Muscle of back (tissue), 11 donors: ENCODE data around the gene RSRC1. TPM values are rescaled to one million over a fixed set of nuclear protein-coding genes. Genes with fewer than 3 reads are reported as not detected.
"Not testable (repeated sequence)": the region's sequence is repeated elsewhere in the genome, so short reads cannot be mapped to it uniquely, and the experiment has no call there.

ENCODE experiments used
- DNase-seq, 3 donors: peaks; one replicate each; pipeline versions ENCODE4 v3.0.0 to v3.0.0-alpha.2; 2013
- polyA plus RNA-seq, 10 donors: library from polyadenylated mRNA; unstranded; fragments of 120-200 nt; gene quantifications; one replicate each; pipeline ENCODE4 v1.2.1, GENCODE V29; 2013; ENCODE audit not compliant: insufficient read length in 10 of 10

The RSRC1 gene
- polyA plus RNA-seq, 10 donors = 16.2 to 25.8 (median 21.6) TPM

DNA sequence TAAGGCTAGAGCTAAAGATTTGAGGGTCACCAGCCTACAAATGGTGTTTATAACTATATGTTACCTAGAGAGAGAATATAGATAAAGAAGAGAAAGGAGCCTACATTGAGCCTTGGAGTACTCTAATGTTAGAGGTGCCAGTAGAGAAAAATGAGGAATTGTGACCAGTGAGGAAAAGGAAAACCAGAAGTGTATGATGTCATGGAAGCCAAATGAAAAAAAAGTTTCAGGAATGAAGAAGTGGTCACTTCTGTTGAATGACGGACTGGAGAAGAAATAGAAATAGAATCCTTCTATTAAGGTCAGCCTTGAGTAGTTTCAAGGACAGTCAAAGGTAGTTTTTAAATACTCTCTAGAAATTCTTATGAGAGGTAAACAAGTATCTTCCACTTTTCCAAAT lies 409.9 kb downstream of the RSRC1 start:
- no peak for DNase-seq

DNA sequence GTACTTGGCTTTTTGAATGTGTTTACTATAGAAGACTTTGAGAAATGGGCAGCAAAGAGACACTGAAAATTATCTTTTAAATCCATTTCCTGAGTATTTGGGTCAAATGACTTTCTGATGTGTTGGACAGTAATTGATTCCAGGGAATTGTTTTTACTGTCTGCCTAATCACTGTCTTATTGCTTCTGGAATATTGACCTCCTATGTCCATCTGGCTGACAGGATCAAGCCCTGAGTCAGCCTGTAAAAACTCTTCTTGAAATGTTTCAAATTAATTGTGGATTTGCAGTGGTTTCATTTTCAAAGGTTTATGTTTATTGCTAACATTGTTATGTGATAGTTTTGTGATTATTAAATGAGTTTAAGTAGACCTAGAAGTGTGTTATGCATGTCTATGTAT lies 410.5 kb downstream of the RSRC1 start:
- no peak for DNase-seq

DNA sequence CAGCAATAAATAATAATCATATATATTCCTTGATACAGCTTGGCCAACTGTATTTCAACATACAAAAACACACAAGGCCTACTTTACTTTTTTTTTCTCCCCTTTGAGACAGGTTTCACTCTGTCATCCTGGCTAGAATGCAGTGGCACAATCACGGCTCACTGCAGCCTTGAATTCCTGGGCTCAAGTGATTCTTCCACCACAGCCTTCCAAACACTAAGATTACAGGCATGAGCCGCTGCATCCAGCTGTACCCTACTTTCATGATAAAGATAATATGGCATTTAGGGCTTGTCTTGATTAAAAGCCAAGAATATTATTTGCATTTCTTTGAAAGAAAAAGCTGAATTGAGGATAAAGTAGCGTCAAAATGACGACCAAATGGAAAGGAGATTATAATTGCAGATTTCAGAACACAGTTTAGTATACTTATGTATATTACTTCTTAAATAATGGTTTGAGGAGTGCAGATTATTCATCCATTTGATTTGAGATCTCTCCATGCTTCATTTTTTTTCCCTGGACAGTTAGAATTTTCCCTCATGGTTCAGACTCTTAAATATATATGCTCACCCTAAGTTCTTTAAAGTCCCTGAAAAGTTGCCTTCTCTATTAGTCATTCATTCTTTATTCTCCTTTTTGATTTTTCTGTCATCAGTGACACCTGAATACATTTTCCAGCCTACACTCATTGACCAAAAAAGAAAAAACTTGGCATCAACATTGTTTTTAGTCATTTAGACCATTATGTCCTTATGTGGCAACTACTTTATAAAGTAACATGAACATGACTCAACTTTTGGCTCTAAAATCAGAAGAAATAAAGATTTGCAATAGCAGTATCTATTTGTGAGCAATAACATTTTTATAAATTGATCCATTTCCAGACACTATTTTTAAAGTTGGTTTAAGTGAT lies 412.6 kb downstream of the RSRC1 start:
- DNase-seq = peak in 1 of 3 donors; percentile 27

DNA sequence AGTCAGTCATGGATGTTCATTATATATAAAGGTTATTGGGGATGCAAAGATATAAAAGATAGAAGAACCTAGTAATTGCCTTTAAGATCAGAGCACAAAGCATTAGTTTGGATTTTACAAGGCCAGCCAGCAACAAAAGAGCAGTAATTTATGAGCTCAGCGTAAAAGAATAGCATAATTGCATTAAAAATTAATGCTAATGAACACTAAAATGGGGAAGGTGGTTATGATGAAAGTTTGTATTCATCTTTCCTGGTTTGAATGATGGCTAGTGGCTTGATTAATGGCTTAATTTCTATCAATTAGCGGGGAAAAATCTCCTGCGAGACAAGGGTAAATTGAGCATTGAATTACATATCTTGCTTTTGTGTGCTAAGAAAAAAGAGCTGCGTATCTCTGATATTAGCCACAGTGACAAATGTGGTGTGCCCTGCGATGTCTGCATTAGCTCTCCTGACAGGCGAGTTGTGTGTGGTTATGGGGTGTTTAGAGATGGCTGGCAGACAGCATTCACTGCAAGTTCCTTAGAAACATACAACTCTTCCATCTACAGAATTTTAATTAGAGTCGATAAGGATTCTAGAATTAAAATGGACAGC lies 418.3 kb downstream of the RSRC1 start:
- DNase-seq = no peak

DNA sequence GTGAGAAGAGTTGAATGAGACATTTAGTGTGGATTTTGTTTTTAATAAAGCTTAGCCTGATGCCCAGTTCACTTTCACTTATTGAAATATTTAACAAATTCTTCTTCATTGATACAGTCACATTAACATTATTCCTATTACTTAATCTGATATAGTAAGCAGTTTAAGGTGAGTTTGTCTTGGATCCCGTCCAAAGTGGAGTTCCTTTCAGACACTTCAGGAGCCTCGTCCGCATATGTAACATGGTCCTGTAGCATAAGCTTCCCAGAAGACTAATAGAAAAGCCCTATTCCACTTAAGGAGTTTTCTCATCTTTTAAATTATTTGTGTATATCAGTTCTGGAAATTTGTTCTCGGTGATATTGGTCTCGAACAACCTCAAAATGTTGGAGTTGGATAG lies 421.4 kb downstream of the RSRC1 start:
- no peak for DNase-seq

DNA sequence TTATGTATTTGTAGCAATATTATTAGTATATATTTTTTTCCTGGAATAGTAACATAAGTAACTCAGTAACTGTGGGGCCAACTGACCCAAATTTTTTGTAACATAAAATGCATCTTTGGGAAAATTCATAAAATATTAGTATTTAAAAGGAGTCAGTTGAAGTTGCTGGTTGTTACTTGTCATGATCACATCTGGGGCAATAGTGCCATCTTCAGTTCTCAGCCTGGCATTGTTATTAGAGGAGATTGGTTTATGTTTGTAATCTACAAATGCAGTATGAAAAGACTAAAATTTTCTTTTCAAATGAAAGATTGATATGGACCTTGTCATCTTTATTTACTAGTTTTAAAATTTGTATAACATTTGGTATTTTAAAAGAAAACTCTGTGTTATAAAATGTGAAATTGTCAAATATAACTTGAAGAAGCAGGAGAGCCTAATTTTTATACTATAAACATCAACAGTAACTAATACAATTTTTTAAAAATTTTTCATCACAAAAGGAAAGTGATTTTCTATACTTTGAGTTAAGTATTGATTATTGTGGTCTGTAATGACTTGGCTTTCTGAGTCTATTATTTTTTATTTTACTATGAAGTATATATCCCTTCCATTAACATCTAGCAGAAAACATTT lies 422.3 kb downstream of the RSRC1 start:
- DNase-seq = peak; percentile 31 to 35 (median 35)

DNA sequence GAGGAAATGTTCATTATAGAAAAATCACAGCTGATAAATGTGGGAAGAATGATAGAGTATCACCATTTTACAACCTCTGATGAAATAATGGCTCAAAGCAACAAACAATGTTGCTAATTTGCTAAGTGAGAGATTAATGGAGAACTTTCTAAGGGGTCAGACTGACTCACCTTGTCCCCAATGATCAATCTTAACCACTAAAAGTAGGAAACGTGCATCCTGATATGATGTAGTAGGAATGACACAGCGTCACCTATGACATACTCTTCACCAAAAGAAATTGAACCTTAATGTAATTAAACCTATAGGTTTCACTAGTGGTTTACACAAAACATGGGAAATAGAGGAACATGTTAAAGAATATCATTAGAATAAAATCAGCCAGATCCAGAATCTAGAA lies 426.0 kb downstream of the RSRC1 start:
- DNase-seq = no peak

DNA sequence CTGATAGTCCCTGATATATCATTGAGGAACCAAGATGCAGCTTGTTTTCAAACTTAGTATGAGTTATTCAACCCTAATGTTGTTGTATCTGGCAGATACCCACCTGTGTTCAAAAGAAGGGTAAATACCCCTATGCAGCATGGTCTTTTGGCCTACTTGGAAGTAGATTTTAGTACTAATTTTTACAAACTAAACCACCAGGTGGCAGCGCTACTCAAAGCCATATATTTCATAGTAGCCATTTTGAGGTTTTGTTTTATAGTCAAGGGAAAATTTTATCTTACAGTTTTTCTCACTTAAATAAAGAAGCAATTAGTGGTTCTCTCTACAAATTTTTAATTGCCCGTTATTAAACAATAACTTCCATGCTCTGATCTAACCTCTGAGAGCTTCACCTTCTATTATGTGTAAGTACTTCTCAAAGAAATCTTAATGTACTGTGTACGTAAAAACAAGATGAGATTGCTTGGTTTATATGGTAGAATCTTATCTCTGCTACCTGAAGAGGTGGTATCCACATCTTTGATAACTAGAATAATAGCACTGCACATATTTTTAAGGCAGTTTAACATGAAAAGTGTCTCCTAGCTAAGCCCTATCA lies 429.6 kb downstream of the RSRC1 start:
- peak; percentile 15 to 48 (median 22) for DNase-seq

DNA sequence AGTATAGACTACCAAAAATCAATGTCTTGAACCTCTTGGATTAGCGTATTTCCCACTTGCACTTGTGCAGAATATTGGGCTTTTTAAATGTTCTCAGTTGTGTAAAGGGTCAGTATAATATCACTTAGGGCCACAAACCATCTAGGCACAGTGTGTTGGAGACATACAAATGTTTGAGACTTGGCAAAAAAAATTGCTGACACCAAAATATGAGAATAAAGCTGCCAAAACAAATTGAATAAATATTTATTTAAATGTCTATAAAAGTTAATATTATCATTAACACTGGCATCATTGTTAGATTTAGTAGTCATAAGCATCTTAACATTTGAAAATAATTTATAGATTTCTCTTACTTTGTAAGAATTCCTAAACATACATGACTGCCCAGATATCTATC lies 430.2 kb downstream of the RSRC1 start:
- DNase-seq = no peak

DNA sequence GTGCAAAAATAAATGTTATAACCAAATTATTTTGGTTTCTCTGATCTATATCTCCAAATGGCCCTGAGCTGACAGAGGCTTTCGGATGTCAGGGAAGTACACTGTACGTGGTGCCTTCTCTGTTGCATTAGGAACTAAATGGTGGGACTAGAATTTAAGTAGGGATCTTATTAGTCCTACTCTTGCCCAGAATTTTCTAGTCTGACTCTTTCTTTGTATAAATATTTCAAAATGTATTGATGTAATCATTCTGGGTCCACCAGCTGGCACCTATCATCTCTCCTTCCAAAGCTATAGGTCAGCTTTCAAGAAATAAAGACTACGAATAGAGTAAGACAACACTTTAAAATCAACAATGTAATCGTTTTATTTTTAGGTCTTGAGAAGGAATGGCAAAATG lies 438.8 kb downstream of the RSRC1 start:
- no peak for DNase-seq

DNA sequence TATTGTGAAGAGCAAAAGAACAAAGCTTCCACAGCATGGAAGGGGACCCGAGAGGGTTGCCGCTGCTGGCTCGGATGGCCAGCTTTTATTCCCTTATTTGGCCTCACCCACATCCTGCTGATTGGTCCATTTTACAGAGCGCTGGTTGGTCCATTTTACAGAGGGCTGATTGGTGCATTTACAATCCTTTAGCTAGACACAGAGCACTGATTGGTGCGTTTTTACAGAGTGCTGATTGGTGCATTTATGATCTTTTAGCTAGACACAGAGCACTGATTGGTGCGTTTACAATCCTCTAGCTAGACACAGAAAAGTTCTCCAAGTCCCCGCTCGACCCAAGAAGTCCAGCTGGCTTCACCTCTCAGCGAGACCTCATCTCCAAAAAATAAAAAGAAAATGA lies 440.0 kb downstream of the RSRC1 start:
- not testable (repeated sequence) for DNase-seq

DNA sequence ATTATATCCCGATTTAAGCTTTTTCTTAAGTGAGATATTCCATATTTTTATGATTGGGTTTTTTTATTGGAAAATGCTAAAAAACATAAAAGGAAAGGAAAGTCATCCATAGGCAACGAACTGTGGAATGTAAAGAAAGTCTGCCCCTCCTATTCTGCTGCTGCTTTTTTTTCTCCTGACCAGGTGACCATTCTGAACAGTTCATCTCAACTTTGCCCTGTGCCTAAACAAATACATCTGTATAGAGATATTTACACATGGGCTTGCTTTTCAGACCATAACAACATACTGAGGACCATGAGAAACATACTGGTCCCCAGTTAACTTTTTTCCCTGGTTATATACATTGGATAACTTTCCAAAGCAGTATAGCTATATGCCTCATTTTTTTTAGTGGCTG lies 442.2 kb downstream of the RSRC1 start:
- DNase-seq = no peak

DNA sequence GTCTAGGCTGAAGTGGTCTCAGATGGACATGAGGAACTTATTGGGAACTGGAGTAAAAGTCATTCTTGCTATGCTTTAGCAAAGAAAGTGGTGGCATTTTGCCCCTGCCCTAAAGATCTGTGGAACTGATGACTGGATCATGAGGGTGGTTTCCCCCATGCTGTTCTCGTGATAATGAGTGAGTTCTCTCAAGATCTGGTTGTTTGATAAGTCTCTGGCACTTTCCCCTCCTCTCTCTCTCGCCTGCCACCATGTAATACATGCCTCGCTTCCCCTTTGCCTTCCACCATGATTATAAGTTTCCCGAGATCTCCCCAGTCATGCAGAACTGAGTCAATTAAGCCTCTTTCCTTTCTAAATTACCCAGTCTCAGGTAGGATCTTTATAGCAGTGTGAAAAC lies 449.6 kb downstream of the RSRC1 start:
- no peak for DNase-seq

DNA sequence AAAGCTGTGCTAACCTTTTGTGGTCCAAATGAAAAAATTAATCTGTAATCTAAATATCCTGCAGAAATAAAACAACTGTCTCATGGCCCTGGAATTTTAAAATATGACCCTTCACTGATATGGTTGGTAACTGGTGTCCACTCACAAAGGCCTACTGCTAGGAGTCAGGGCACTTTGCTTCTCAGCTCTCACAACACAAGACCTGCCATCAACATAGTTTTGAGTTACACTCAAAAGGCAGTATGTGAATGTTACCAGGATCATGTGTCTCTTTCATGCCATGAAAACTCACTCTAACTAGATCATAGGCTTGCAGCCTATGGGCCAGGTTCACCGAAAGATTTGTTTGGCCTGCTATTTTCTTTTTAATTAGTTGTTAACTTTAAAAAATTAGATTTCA lies 451.1 kb downstream of the RSRC1 start:
- DNase-seq = no peak

DNA sequence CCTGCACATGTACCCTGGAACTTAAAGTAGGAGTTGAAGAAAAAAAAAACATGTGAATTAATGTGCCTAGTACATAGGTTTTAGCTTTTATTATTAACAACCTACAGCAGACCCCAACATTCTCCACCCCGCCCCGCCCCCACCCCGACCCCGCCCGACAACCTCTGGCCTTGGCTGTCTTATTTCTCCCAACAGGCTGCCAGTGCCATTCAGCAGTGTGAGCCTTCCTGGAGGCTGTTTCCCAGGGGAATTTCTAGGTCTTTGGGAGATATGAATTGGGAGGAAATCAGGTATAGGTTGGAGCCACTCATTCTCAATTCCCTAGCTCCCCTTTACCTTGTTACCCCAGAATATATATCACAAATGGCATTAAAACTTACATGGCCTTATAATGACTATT lies 452.8 kb downstream of the RSRC1 start:
- no peak for DNase-seq

DNA sequence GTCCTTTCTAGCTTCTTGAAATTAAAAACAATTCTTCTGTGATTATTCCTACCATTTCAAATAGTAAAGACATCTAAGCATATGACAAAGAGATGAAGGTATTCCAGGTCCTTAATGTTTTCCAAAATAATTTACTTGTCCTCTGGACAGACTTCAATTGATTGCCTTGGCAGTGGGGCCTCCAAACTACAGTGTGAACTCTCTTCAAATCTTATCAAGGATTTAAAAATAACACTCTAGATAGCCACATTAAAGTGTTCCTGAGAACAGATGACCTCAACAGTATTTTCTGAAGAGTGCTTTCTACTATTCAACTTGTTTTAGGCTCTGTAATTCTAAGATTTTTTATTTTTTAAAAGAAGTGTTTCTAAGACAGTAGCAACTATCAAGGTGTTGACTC lies 453.2 kb downstream of the RSRC1 start:
- no peak for DNase-seq

DNA sequence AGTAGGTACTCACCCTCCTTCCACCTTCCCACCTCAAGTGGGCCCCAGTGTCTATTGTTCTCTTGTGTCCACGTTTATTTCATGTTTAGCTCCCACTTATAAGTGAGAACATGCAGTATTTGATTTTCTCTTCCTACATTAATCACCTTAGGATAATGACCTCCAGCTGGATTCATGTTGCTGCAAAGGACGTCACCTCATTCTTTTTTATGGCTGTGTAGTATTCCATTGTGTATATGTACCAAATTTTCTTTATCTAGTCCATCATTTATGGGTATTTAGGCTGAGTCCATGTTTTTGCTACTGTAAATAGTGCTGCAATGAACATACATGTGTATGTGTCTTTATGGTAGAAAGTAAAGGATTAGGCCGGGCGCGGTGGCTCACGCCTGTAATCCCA lies 455.2 kb downstream of the RSRC1 start:
- no peak for DNase-seq

DNA sequence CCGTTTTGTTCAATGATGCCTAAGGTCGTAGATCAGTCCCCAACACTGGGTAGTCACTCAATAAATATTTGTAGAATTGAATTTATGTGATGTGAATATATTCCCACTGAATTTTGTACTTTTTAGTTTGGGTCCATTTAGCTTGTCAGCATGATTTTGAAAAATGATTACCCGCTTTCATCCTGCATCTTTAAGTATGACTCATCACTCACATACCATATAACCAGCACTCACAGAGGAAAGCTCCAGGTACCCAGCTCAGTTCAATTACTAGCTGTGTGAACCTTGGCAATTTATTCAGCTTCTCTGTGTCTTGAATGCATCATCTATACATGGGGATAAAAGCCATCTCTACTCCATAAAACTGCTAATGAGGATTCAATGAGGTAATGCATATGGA lies 458.9 kb downstream of the RSRC1 start:
- DNase-seq = peak in 1 of 3 donors; percentile 16

DNA sequence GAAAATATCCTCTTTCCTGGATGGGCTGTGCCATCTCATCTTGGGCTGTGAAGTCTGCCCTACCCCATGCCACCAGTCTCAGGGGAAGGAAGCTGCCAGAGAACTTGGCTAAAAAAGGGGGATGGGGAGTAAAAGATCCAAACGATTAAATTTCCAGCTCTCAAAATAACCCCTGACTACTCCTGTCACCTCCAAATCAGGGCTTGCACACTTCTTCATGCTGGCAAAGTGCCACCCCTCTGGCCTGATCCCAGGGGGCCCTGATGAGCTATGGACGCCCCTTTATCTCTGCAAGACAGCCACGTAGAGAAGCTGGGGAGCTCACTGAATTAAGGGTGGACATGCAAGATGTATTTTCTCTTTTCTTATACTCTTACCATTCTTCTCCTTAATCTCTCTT lies 459.9 kb downstream of the RSRC1 start:
- peak in 1 of 3 donors; percentile 12 for DNase-seq

DNA sequence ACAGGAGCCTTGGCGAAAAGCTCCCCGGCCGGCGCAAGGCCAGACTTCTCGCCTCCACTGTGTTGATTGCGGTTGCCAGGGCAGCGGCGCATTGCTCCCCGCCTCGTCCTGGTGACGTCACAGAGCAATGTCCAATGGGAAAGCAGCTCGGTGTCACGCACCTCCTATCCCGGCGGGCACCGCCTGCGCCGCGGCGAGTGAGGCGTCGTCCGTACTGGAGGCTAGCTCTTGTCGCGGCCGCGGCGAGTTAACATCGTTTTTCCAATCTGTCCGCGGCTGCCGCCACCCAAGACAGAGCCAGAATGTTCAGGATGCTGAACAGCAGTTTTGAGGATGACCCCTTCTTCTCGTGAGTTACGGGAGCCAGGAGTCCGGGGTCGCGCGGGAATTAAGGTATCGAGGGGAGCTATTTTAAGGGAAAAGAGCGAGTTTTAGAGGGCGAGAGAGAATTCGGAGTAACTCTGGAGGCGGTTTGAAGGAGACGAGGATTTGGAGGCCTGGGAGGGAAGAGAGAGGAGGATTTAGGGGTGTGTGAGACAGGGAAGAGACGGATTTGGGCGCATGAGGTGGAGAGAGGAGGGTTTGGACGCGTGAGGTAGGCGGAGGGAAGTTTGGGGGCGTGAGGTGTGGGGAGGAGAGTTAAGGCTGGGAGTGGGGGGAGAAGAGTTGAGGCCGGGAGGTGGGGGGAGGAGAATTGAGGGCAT lies 461.3 kb downstream of the RSRC1 start, which contains the start of gene MLF1:
Gene MLF1, plus strand, starts transcription at position 196 of the 704 bp plus-strand sequence. Its CDS starts 107 bp downstream, at position 303.
- peak; percentile 96 to 98 (median 97) for DNase-seq

DNA sequence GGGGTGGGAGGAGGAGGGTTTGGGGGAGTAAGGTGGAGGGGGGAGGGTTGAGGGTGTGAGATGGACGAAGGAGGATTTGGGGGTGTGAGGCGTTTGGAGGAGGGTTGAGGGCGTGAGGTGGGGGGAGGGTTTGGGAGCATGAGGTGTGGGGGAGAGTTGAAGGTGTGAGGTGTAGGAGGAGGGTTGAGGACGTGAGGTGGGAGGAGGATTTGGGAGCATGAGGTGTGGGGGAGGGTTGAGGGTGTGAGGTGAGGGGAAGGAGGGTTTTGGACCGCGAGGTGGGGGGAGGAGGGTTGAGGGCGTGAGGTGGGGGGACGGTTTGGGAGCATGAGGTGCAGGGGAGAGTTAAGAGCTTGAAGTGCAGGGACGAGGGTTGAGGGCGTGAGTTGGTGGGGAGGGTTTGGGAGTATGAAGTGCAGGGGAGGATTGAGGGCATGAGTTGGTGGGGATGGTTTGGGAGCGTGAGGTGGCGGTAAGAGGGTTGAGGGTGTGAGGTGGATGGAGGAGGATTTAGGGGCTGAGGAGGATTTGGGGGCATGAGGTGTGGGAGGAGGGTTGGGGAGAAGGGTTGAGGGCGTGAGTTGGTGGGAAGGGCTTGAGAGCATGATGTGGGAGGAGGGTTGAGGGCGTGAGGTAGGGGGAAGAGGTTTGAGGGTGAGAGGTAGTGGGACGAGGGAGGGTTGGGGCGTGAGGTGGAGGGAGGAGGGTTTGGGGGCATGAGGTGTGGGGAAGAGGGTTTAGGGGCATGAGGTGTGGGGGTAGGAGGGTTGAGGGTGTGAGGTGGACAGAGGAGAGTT lies 462.3 kb downstream of the RSRC1 start:
- DNase-seq = no peak
